H1 (cell line): ENCODE measurements around the gene DNAH1. TPM values are rescaled to one million over a fixed set of nuclear protein-coding genes. Genes with fewer than 3 reads are reported as not detected.
A peak's percentile ranks its signal among the peaks of the same experiment; 100 is the strongest.

Experiments used
- CTCF ChIA-PET: fragments of 300-600 bp; sonication (Branson Sonifier 250); formaldehyde crosslinking; loops from one replicate; lab custom pipeline; 2021; ENCODE audit not compliant: partially characterized antibody; lab: Charles Lee
- POLR2A ChIA-PET: fragments of 300-600 bp; sonication (Branson Sonifier 250); formaldehyde crosslinking; loops from one replicate; lab custom pipeline; 2021; ENCODE audit warnings: inconsistent platforms; ENCODE audit not compliant: partially characterized antibody; lab: Charles Lee
- DNase-seq, 2 experiments: peaks; one replicate each; pipeline versions ENCODE4 v3.0.0 to v3.0.0-alpha.2; 2010 to 2022; ENCODE audit warnings: low spot score in 2 of 2, low read depth in 1 of 2, mixed read lengths in 1 of 2
- FAIRE-seq: peaks from 2 replicates; lab custom pipeline; 2011; peaks lifted over from hg19 to GRCh38; lab: Jason Lieb, UNC
- H2AFZ ChIP-seq: 2 replicates; pipeline ENCODE4 v1.8.1; 2012; ENCODE audit warnings: low read length, inconsistent platforms
- H2AK5ac ChIP-seq: 2 replicates; pipeline ENCODE4 v1.6.1; 2013; ENCODE audit warnings: low read depth, low read length
- H2BK120ac ChIP-seq: replicated peaks from 2 replicates; pipeline ENCODE3; 2013; ENCODE audit warnings: low read depth, low read length, inconsistent platforms
- H2BK12ac ChIP-seq: 2 replicates; pipeline ENCODE4 v1.6.1; 2013; ENCODE audit warnings: low read depth, low read length
- H2BK15ac ChIP-seq: 2 replicates; pipeline ENCODE4 v1.6.1; 2013; ENCODE audit warnings: low read length
- H2BK20ac ChIP-seq: 2 replicates; pipeline ENCODE4 v1.6.1; 2013; ENCODE audit warnings: low read length
- H2BK5ac ChIP-seq: 2 replicates; pipeline ENCODE4 v1.6.1; 2013; ENCODE audit warnings: low read depth, low read length
- H3K14ac ChIP-seq: 2 replicates; pipeline ENCODE4 v1.6.1; 2013; ENCODE audit warnings: inconsistent platforms; ENCODE audit not compliant: insufficient read length
- H3K18ac ChIP-seq: 2 replicates; pipeline ENCODE4 v1.6.1; 2013; ENCODE audit warnings: low read length; ENCODE audit errors: extremely low read depth
- H3K23ac ChIP-seq: 2 replicates; pipeline ENCODE4 v1.6.1; 2013; ENCODE audit warnings: inconsistent platforms; ENCODE audit not compliant: insufficient read length
- H3K23me2 ChIP-seq: 2 replicates; pipeline ENCODE4 v1.6.1; 2013; ENCODE audit warnings: low read depth, low read length
- H3K27ac ChIP-seq: 2 replicates; pipeline ENCODE4 v1.6.1; 2011; ENCODE audit warnings: low read depth, low read length, inconsistent platforms
- H3K27me3 ChIP-seq, 4 experiments: replicated peaks in 1 of 4; 1 replicate in 1 of 4; 2 replicates in 3 of 4; pipeline versions ENCODE4 v1.6.1 to v1.8.1; 2011 to 2013; ENCODE audit warnings: low read length in 3 of 4, mild to moderate bottlenecking in 3 of 4, inconsistent platforms in 2 of 4, mixed read lengths in 2 of 4, moderate library complexity in 1 of 4; ENCODE audit not compliant: control insufficient read depth in 3 of 4, insufficient read depth in 3 of 4; ENCODE audit errors: extremely low read depth in 1 of 4
- H3K36me3 ChIP-seq, 4 experiments: 2 replicates each; pipeline versions ENCODE4 v1.6.1 to v1.8.1; 2011 to 2013; ENCODE audit warnings: mild to moderate bottlenecking in 4 of 4, low read length in 3 of 4, moderate library complexity in 2 of 4, control low read depth in 1 of 4, inconsistent platforms in 1 of 4; ENCODE audit not compliant: insufficient read depth in 4 of 4, control insufficient read depth in 2 of 4
- H3K4ac ChIP-seq: replicated peaks from 2 replicates; pipeline ENCODE3; 2013; ENCODE audit warnings: low read length, low read depth, mixed read lengths, inconsistent platforms; ENCODE audit not compliant: insufficient read length
- H3K4me1 ChIP-seq, 4 experiments: replicated peaks in 1 of 4; 1 replicate in 1 of 4; 2 replicates in 3 of 4; pipeline versions ENCODE4 v1.6.1 to v1.8.1; 2011 to 2013; ENCODE audit warnings: low read length in 3 of 4, inconsistent platforms in 2 of 4, mixed read lengths in 1 of 4; ENCODE audit not compliant: insufficient read depth in 4 of 4, control insufficient read depth in 3 of 4
- H3K4me2 ChIP-seq, 2 experiments: 2 replicates each; pipeline versions ENCODE4 v1.6.1 to v1.8.1; 2011 to 2013; ENCODE audit warnings: low read depth in 2 of 2, low read length in 2 of 2, control low read depth in 1 of 2, inconsistent platforms in 1 of 2, mild to moderate bottlenecking in 1 of 2; ENCODE audit not compliant: insufficient read depth in 1 of 2
- H3K4me3 ChIP-seq, 4 experiments: fragments of 200-600, 300-600 bp in 1 of 4; sonication (generic), shearing (Covaris generic), sonication (Bioruptor Twin) in 1 of 4; 2 replicates each; pipeline versions ENCODE4 v1.5.1 to v1.8.1; 2011 to 2016; ENCODE audit warnings: low read length in 4 of 4, low read depth in 3 of 4, control low read depth in 2 of 4, inconsistent platforms in 2 of 4, mild to moderate bottlenecking in 2 of 4, mixed read lengths in 1 of 4, moderate library complexity in 1 of 4; ENCODE audit not compliant: insufficient read depth in 2 of 4; ENCODE audit errors: extremely low read depth in 1 of 4
- H3K56ac ChIP-seq: replicated peaks from 2 replicates; pipeline ENCODE3; 2013; ENCODE audit warnings: low read depth, mild to moderate bottlenecking, mixed read lengths, low read length, inconsistent platforms; ENCODE audit not compliant: insufficient read length
- H3K79me1 ChIP-seq: 2 replicates; pipeline ENCODE4 v1.6.1; 2013; ENCODE audit warnings: low read depth, low read length, control low read depth
- H3K79me2 ChIP-seq, 2 experiments: 2 replicates each; pipeline versions ENCODE4 v1.6.1 to v1.8.1; 2012 to 2013; ENCODE audit warnings: low read length in 2 of 2, mild to moderate bottlenecking in 2 of 2, inconsistent platforms in 1 of 2; ENCODE audit not compliant: insufficient read depth in 2 of 2, control insufficient read depth in 1 of 2
- H3K9ac ChIP-seq, 4 experiments: replicated peaks in 1 of 4; 1 replicate in 1 of 4; 2 replicates in 3 of 4; pipeline versions ENCODE4 v1.6.1 to v1.8.1; 2011 to 2013; ENCODE audit warnings: low read depth in 3 of 4, low read length in 3 of 4, control low read depth in 2 of 4, mild to moderate bottlenecking in 2 of 4, moderate library complexity in 2 of 4, inconsistent platforms in 1 of 4; ENCODE audit errors: extremely low read depth in 1 of 4
- H3K9me3 ChIP-seq, 2 experiments: 2 replicates each; pipeline versions ENCODE4 v1.6.1 to v1.8.1; 2012 to 2013; ENCODE audit warnings: mild to moderate bottlenecking in 2 of 2, moderate library complexity in 2 of 2, control low read depth in 1 of 2, inconsistent platforms in 1 of 2, low read depth in 1 of 2, low read length in 1 of 2, mixed read lengths in 1 of 2; ENCODE audit not compliant: insufficient read depth in 2 of 2
- H4K20me1 ChIP-seq, 2 experiments: replicated peaks in 1 of 2; 2 replicates each; pipeline versions ENCODE3 to v1.8.1; 2011 to 2013; ENCODE audit warnings: inconsistent platforms in 2 of 2, low read length in 2 of 2, mild to moderate bottlenecking in 1 of 2; ENCODE audit not compliant: insufficient read depth in 2 of 2, control insufficient read depth in 1 of 2
- H4K5ac ChIP-seq: 2 replicates; pipeline ENCODE4 v1.6.1; 2013; ENCODE audit warnings: low read length, low read depth, mixed read lengths, inconsistent platforms; ENCODE audit not compliant: insufficient read length
- H4K8ac ChIP-seq: 2 replicates; pipeline ENCODE4 v1.8.0; 2013; ENCODE audit warnings: mild to moderate bottlenecking, moderate library complexity, low read length, inconsistent platforms; ENCODE audit not compliant: insufficient read depth; ENCODE audit errors: extremely low read depth
- H4K91ac ChIP-seq: replicated peaks from 2 replicates; pipeline ENCODE3; 2013; ENCODE audit warnings: low read length, mixed read lengths, inconsistent platforms; ENCODE audit not compliant: insufficient read length
- CEBPB ChIP-seq: IDR thresholded peaks from 2 replicates; pipeline ENCODE4 v1.6.1; 2012; ENCODE audit warnings: low read depth, low read length
- EGR1 ChIP-seq: IDR thresholded peaks from 2 replicates; pipeline ENCODE4 v1.6.1; 2011; ENCODE audit warnings: low read depth, low read length, borderline replicate concordance
- FOSL1 ChIP-seq: IDR thresholded peaks from 2 replicates; pipeline ENCODE4 v1.6.1; 2011; ENCODE audit warnings: mild to moderate bottlenecking, low read depth, low read length, moderate library complexity; ENCODE audit not compliant: insufficient read depth
- HDAC2 ChIP-seq, 2 experiments: fragments of 300-600 bp in 1 of 2; sonication (generic) in 1 of 2; IDR thresholded peaks; 2 replicates each; pipeline ENCODE4 v1.6.1; 2011 to 2012; ENCODE audit warnings: low read depth in 2 of 2, low read length in 2 of 2, mild to moderate bottlenecking in 2 of 2, moderate library complexity in 2 of 2, borderline replicate concordance in 1 of 2, inconsistent platforms in 1 of 2
- JUN ChIP-seq: IDR thresholded peaks from 2 replicates; pipeline ENCODE4 v1.6.1; 2011; ENCODE audit warnings: low read depth, mild to moderate bottlenecking, improper control_type of control experiment, low read length
- MAFK ChIP-seq: IDR thresholded peaks from 2 replicates; pipeline ENCODE4 v1.6.1; 2012; ENCODE audit warnings: low read depth, mild to moderate bottlenecking, improper control_type of control experiment, low read length
- MAX ChIP-seq: IDR thresholded peaks from 2 replicates; pipeline ENCODE4 v1.6.1; 2012; ENCODE audit warnings: inconsistent platforms
- RFX5 ChIP-seq: IDR thresholded peaks from 2 replicates; pipeline ENCODE4 v1.6.1; 2011; ENCODE audit warnings: low read depth, low read length, improper control_type of control experiment, borderline replicate concordance
- SIX5 ChIP-seq: IDR thresholded peaks from 2 replicates; pipeline ENCODE4 v1.6.1; 2011; ENCODE audit warnings: mild to moderate bottlenecking, low read depth, low read length
- SP1 ChIP-seq: IDR thresholded peaks from 2 replicates; pipeline ENCODE4 v1.6.1; 2011; ENCODE audit warnings: low read depth, low read length
- SP2 ChIP-seq: IDR thresholded peaks from 2 replicates; pipeline ENCODE4 v1.6.1; 2012; ENCODE audit warnings: mild to moderate bottlenecking, low read length, inconsistent platforms
- TCF12 ChIP-seq: IDR thresholded peaks from 2 replicates; pipeline ENCODE4 v1.6.1; 2011; ENCODE audit warnings: low read depth, mild to moderate bottlenecking, low read length
- WGBS, 2 experiments: shearing (Covaris generic) in 1 of 2; methylation state at CpG; one replicate each; pipeline versions ENCODE4 v1.1.6 to v1.1.7; 2013 to 2015; ENCODE audit warnings: low lambda C conversion rate in 2 of 2, mixed read lengths in 2 of 2, inconsistent platforms in 1 of 2, low coverage in 1 of 2, missing lambda C conversion rate in 1 of 2; ENCODE audit not compliant: insufficient replicate concordance in 2 of 2, insufficient coverage in 1 of 2, insufficient read length in 1 of 2; ENCODE audit errors: extremely low coverage in 1 of 2, missing lambda C conversion rate in 1 of 2; 5-methylcytosine and 5-hydroxymethylcytosine counted together
- polyA plus RNA-seq, 7 experiments: library from polyadenylated mRNA; depleted of rRNA in 3 of 7; stranded (reverse) in 5 of 7; unstranded in 2 of 7; fragments of >200 nt in 5 of 7; fragments of 200-250 nt in 2 of 7; gene quantifications; 1 replicate in 5 of 7; 2 replicates in 1 of 7; 4 replicates in 1 of 7; pipeline versions ENCODE4 v1.2.1 to v1.2.3, GENCODE V29; 2011 to 2013; ENCODE audit warnings: missing spikeins in 2 of 7, mixed read lengths in 2 of 7
- total RNA-seq: library from RNA; stranded (reverse); fragmentation: NEBNext Ultra II Directional; extraction: Animal tissue kit (Norgen Biotek cat#: 25700); gene quantifications from 2 replicates; pipeline ENCODE4 v1.2.1, GENCODE V29; 2021

Gene DNAH1
- total and polyA plus RNA-seq, 2 of the 8 experiments (the other 6 are each of a cell fraction or from before 2014, with no cell fraction given) = 1.0 to 1.5 TPM

- no peak overlapping the region for H3K4ac ChIP-seq
- H4K91ac ChIP-seq = no peak overlapping the region
- H3K9me3 ChIP-seq = no peaks in the 10 kb centered on the region
- H3K36me3 ChIP-seq = no peaks in the 10 kb centered on the region
- CTCF ChIA-PET = interaction anchor here (1.0 to 5.1 kb wide), 8 partner anchors 10 to 79 kb away, joined by 3 to 27 read pairs (median 6); partner anchors contain the start of gene TWF2
- H3K18ac ChIP-seq = no peak overlapping the region; the same call in 1 of the 2 replicates
- H4K20me1 ChIP-seq = no peaks in the 10 kb centered on the region
- H2AK5ac ChIP-seq = no peak overlapping the region
- no peaks in the 10 kb centered on the region; the same call in 1 of the 2 replicates for H3K79me1 ChIP-seq
- H3K27me3 ChIP-seq = peaks cover 0 to 14% (median 10%) of the 10 kb centered on the region in 4 experiments; a peak in 4 of 7 replicates
- peaks cover 4% of the 10 kb centered on the region; the same call in 1 of the 2 replicates for H3K23me2 ChIP-seq
- peaks cover 0 to 3% (median 3%) of the 10 kb centered on the region in 4 experiments; a peak in 5 of 7 replicates for H3K4me1 ChIP-seq
- WGBS, 2 experiments = 28% methylated on average over 28 of the region's 45 CpGs; no CpG with 5 or more reads in 1 of the 2 experiments
- no peak overlapping the region for H4K5ac ChIP-seq
- no peak overlapping the region for H2BK15ac ChIP-seq
- DNase-seq (peak; percentile 56 to 92), FAIRE-seq (peak; percentile 70)
- no peak overlapping the region; the same call in 1 of the 2 replicates for H4K8ac ChIP-seq
- peak overlapping the region; percentile 39 to 62 (median 48); a peak in 7 of 8 replicates for H3K4me3 ChIP-seq
- H3K56ac ChIP-seq = no peak overlapping the region
- H2AFZ ChIP-seq = peak overlapping the region; percentile 26; the same call in 1 of the 2 replicates
- no peak overlapping the region for H3K9ac ChIP-seq
- H3K23ac ChIP-seq = no peak overlapping the region
- no peak overlapping the region for H2BK12ac ChIP-seq
- no peak overlapping the region for H3K27ac ChIP-seq
- H2BK20ac ChIP-seq = no peak overlapping the region
- no peak overlapping the region for H3K14ac ChIP-seq
- peak overlapping the region; percentile 40; the same call in 1 of the 2 replicates for H2BK5ac ChIP-seq
- no peak overlapping the region for H2BK120ac ChIP-seq
- POLR2A ChIA-PET = interaction anchor here (0.9 to 4.1 kb wide), 8 partner anchors 13 to 79 kb away, joined by 3 to 24 read pairs (median 4); partner anchors contain the start of gene TWF2
- no peaks in the 10 kb centered on the region for H3K79me2 ChIP-seq
- peak overlapping the region; percentile 78 to 88 for H3K4me2 ChIP-seq
- no peak for TF ChIP-seq SP1
- TF ChIP-seq SP2 = no peak
- TF ChIP-seq RFX5 = no peak
- TF ChIP-seq HDAC2 (IDR thresholded peaks at IDR 0.05; ENCODE audit: borderline replicate concordance in 1 of 2, low read depth in 2 of 2, low read length in 2 of 2) = no peak
- TF ChIP-seq JUN = no peak
- TF ChIP-seq MAFK = no peak
- no peak for TF ChIP-seq FOSL1
- TF ChIP-seq SIX5 = no peak
- no peak for TF ChIP-seq EGR1
- TF ChIP-seq CEBPB = no peak
- TF ChIP-seq MAX = no peak
- TF ChIP-seq TCF12 = no peak
Observed at GRCh38 chr3:52317208-52318000, 1.3 kb downstream of the DNAH1 start.
